B cell (primary cell): ENCODE results near the gene PARD3B.

Source experiments
- EZH2 ChIP-seq: IDR thresholded peaks from 2 replicates; pipeline ENCODE4 v1.6.1; 2012; ENCODE audit warnings: borderline replicate concordance, low read depth, mild to moderate bottlenecking, moderate library complexity, low read length; ENCODE audit not compliant: insufficient read depth, poor library complexity, severe bottlenecking
- TF ChIP-seq, protein P1 (sequence below): fragments of 200-600 bp; IDR thresholded peaks from one replicate; pipeline ENCODE4 v1.8.0; 2022; ENCODE audit warnings: antibody characterized with exemption, mild to moderate bottlenecking

DNA sequence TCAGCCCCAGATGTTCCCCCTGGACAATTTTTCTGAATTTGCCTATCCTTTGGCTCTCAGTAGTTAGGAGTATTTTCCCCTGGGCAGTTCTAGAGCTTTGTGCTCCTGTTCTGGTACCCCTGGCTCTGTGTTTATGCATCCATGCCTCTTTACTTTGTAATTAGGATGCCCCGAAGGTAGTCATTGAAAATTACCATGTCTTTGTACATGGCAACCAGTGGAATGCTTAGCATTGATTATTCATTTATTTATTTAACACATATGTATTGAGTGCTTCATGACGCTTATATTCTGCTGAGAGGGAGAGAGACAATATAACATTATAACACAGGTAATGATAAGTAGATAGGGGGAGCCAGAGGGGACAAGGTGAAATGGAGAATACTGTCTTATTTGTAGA is 346.5 kb downstream of the PARD3B start:
- TF ChIP-seq, protein P1, sequence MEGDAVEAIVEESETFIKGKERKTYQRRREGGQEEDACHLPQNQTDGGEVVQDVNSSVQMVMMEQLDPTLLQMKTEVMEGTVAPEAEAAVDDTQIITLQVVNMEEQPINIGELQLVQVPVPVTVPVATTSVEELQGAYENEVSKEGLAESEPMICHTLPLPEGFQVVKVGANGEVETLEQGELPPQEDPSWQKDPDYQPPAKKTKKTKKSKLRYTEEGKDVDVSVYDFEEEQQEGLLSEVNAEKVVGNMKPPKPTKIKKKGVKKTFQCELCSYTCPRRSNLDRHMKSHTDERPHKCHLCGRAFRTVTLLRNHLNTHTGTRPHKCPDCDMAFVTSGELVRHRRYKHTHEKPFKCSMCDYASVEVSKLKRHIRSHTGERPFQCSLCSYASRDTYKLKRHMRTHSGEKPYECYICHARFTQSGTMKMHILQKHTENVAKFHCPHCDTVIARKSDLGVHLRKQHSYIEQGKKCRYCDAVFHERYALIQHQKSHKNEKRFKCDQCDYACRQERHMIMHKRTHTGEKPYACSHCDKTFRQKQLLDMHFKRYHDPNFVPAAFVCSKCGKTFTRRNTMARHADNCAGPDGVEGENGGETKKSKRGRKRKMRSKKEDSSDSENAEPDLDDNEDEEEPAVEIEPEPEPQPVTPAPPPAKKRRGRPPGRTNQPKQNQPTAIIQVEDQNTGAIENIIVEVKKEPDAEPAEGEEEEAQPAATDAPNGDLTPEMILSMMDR = no peak
- no peak for TF ChIP-seq EZH2
